Endothelial cell of umbilical vein (primary cell): ENCODE measurements around the gene SORCS2. TPM values are rescaled to one million over a fixed set of nuclear protein-coding genes. Genes with fewer than 3 reads are reported as not detected.

Experiments used
- BruUV-seq: library from RNA; stranded (reverse); fragments of 400-500 nt; replicated peaks from 2 replicates; lab custom pipeline; 2021; lab: Mats Ljungman, UMichigan
- CTCF ChIA-PET: fragments of 300-600, 350-600 bp; sonication (Branson Sonifier 250); formaldehyde crosslinking; loops from one replicate; lab custom pipeline; 2021; ENCODE audit warnings: antibody characterized with exemption, inconsistent platforms; lab: Charles Lee
- POLR2A ChIA-PET: fragments of 300-600, 350-600 bp; sonication (Branson Sonifier 250); formaldehyde crosslinking; loops from one replicate; lab custom pipeline; 2021; ENCODE audit warnings: antibody characterized with exemption, inconsistent platforms; lab: Charles Lee
- DNase-seq: peaks from one replicate; pipeline ENCODE4 v3.0.0-alpha.2; 2011; ENCODE audit warnings: low read depth, low spot score
- FAIRE-seq: peaks from 2 replicates; lab custom pipeline; 2011; peaks lifted over from hg19 to GRCh38; lab: Jason Lieb, UNC
- H2AFZ ChIP-seq: 2 replicates; pipeline ENCODE4 v1.6.0; 2012; ENCODE audit warnings: low read depth, low read length, control low read depth, inconsistent platforms
- H3K27ac ChIP-seq: 2 replicates; pipeline ENCODE4 v1.5.1; 2011; ENCODE audit warnings: low read depth, mild to moderate bottlenecking, control low read depth, low read length, moderate library complexity; ENCODE audit not compliant: insufficient read depth
- H3K27me3 ChIP-seq, 2 experiments: 2 replicates each; pipeline versions ENCODE4 v1.6.0 to v1.6.1; 2011; ENCODE audit warnings: low read length in 2 of 2, mixed read lengths in 1 of 2; ENCODE audit not compliant: control insufficient read depth in 2 of 2, insufficient read depth in 2 of 2
- H3K36me3 ChIP-seq, 2 experiments: 2 replicates in 1 of 2; 3 replicates in 1 of 2; pipeline ENCODE4 v1.5.1; 2011; ENCODE audit warnings: low read length in 2 of 2, mild to moderate bottlenecking in 1 of 2, moderate library complexity in 1 of 2; ENCODE audit not compliant: control insufficient read depth in 2 of 2, insufficient read depth in 2 of 2; ENCODE audit errors: extremely low read depth in 1 of 2
- H3K4me1 ChIP-seq: 3 replicates; pipeline ENCODE4 v1.5.1; 2011; ENCODE audit warnings: mild to moderate bottlenecking, low read length; ENCODE audit not compliant: control insufficient read depth, insufficient read depth; ENCODE audit errors: extremely low read depth
- H3K4me2 ChIP-seq: 2 replicates; pipeline ENCODE4 v1.6.1; 2011; ENCODE audit warnings: low read length, control low read depth, mixed read lengths; ENCODE audit not compliant: insufficient read depth
- H3K4me3 ChIP-seq, 3 experiments: fragments of 200-600 bp in 1 of 3; sonication (generic), shearing (Covaris generic) in 1 of 3; replicated peaks in 1 of 3; 2 replicates each; pipeline ENCODE4 v1.5.1; 2011 to 2016; ENCODE audit warnings: control low read depth in 3 of 3, low read length in 3 of 3, mild to moderate bottlenecking in 2 of 3, inconsistent platforms in 1 of 3, low read depth in 1 of 3, moderate library complexity in 1 of 3; ENCODE audit not compliant: insufficient read depth in 1 of 3
- H3K79me2 ChIP-seq: 2 replicates; pipeline ENCODE4 v1.6.0; 2012; ENCODE audit warnings: low read length, inconsistent platforms; ENCODE audit not compliant: control insufficient read depth, insufficient read depth
- H3K9ac ChIP-seq: replicated peaks from 2 replicates; pipeline ENCODE3; 2011; ENCODE audit warnings: low read length, control low read depth; ENCODE audit not compliant: insufficient read depth; ENCODE audit errors: extremely low read depth
- H3K9me1 ChIP-seq: replicated peaks from 3 replicates; pipeline ENCODE4 v1.6.0; 2011; ENCODE audit warnings: mild to moderate bottlenecking, low read length; ENCODE audit not compliant: control insufficient read depth, insufficient read depth; ENCODE audit errors: extremely low read depth
- H3K9me3 ChIP-seq: replicated peaks from 2 replicates; pipeline ENCODE4 v1.5.1; 2012; ENCODE audit warnings: low read length, inconsistent platforms; ENCODE audit not compliant: control insufficient read depth, insufficient read depth
- H4K20me1 ChIP-seq: replicated peaks from 2 replicates; pipeline ENCODE3; 2011; ENCODE audit warnings: mild to moderate bottlenecking, low read length; ENCODE audit not compliant: control insufficient read depth, insufficient read depth; ENCODE audit errors: extremely low read depth
- CTCF ChIP-seq, 2 donors: IDR thresholded peaks; 1 replicate in 1 of 2; 2 replicates in 1 of 2; pipeline ENCODE4 v1.5.1; 2011; ENCODE audit warnings: low read length in 2 of 2, mild to moderate bottlenecking in 2 of 2, moderate library complexity in 2 of 2, control low read depth in 1 of 2, inconsistent platforms in 1 of 2, low read depth in 1 of 2; ENCODE audit not compliant: insufficient read depth in 1 of 2; ENCODE audit errors: extremely low read depth in 1 of 2
- EZH2 ChIP-seq: IDR thresholded peaks from 2 replicates; pipeline ENCODE4 v1.6.1; 2012; ENCODE audit warnings: borderline replicate concordance, low read depth, mild to moderate bottlenecking, moderate library complexity, low read length, inconsistent platforms; ENCODE audit not compliant: severe bottlenecking
- FOS ChIP-seq: IDR thresholded peaks from 2 replicates; pipeline ENCODE4 v1.6.1; 2011; ENCODE audit warnings: mild to moderate bottlenecking, low read length, moderate library complexity, borderline replicate concordance; ENCODE audit not compliant: insufficient read depth
- GATA2 ChIP-seq: IDR thresholded peaks from 2 replicates; pipeline ENCODE4 v1.7.0; 2011; ENCODE audit warnings: low read depth, mild to moderate bottlenecking, moderate library complexity, mixed read lengths, low read length; ENCODE audit not compliant: insufficient read length, insufficient read depth
- JUN ChIP-seq: IDR thresholded peaks from 2 replicates; pipeline ENCODE4 v1.6.1; 2011; ENCODE audit warnings: borderline replicate concordance, low read depth; ENCODE audit not compliant: insufficient read length, insufficient read depth
- MAX ChIP-seq: IDR thresholded peaks from 2 replicates; pipeline ENCODE4 v1.6.1; 2011; ENCODE audit not compliant: insufficient read depth, insufficient read length
- MYC ChIP-seq: IDR thresholded peaks from one replicate; pipeline ENCODE4 v1.6.1; 2011; ENCODE audit warnings: mild to moderate bottlenecking, low read depth, low read length
- POLR2A ChIP-seq: IDR thresholded peaks from 2 replicates; pipeline ENCODE4 v1.6.1; 2012; ENCODE audit warnings: low read depth, mild to moderate bottlenecking, control low read depth, low read length
- POLR2AphosphoS5 ChIP-seq: IDR thresholded peaks from 2 replicates; pipeline ENCODE4 v1.6.1; 2012; ENCODE audit warnings: low read depth, mild to moderate bottlenecking, control low read depth, low read length, moderate library complexity; ENCODE audit not compliant: insufficient read depth
- dilution Hi-C: fragments of 300-500 bp; cut with MboI; formaldehyde crosslinking; loops from one replicate; pipeline ENCODE4 v1.15.0; 2019; ENCODE audit warnings: low sequenced_read_pairs; ENCODE audit not compliant: extremely low pct_ligation_motif_present
- intact Hi-C: fragments of 100-400 bp; cut with micrococcal nuclease; formaldehyde crosslinking; loops from one replicate; pipeline ENCODE4 v1.10.0; 2022
- polyA plus RNA-seq, 4 experiments: library from polyadenylated mRNA; depleted of rRNA in 3 of 4; stranded (reverse) in 3 of 4; unstranded in 1 of 4; fragments of >200 nt; gene quantifications; 2 replicates each; pipeline versions ENCODE4 v1.2.1 to v1.2.3, GENCODE V29; 2011 to 2012; ENCODE audit warnings: missing spikeins in 1 of 4
- total RNA-seq: library from RNA; stranded (reverse); gene quantifications from 2 replicates; pipeline ENCODE4 v1.2.3, GENCODE V29; 2021

The SORCS2 gene
- total and polyA plus RNA-seq, 2 donors (not counting 3 experiments of a cell fraction or from before 2014, with no cell fraction given) = not detected

- no peak overlapping the region for H3K4me2 ChIP-seq
- POLR2A ChIA-PET = no interaction called here
- dilution Hi-C loops = no loop called here
These were observed 513.3 kb downstream of the SORCS2 start for GRCh38 chr4:7705593-7705992.

More at GRCh38 chr4:7705593-7705992, 513.3 kb downstream of the SORCS2 start:
- intact Hi-C loops = no loop called here
- Histone ChIP-seq H3K4me1 (no peaks in the 10 kb centered on the region), H2AFZ (no peak overlapping the region), H3K9me3 (no peaks in the 10 kb centered on the region), H3K9ac (no peak overlapping the region), H4K20me1 (no peaks in the 10 kb centered on the region), H3K27ac (no peak overlapping the region), H3K9me1 (no peaks in the 10 kb centered on the region), H3K36me3 (no peaks in the 10 kb centered on the region), H3K27me3 (no peaks in the 10 kb centered on the region), H3K79me2 (no peaks in the 10 kb centered on the region), H3K4me3 (no peak overlapping the region)
- FAIRE-seq (no peak), DNase-seq (no peak)
- no TSS peak for BruUV-seq
- CTCF ChIA-PET = interaction anchor here (0.8 to 2.1 kb wide), 2 partner anchors 10 to 14 kb away, joined by 3 to 5 read pairs; no protein-coding TSS in a partner anchor
- no peak for TF ChIP-seq FOS
- no peak for TF ChIP-seq GATA2
- TF ChIP-seq POLR2AphosphoS5 = no peak
- TF ChIP-seq CTCF (IDR thresholded peaks at IDR 0.05; ENCODE audit: extremely low read depth in 1 of 2, insufficient read depth in 1 of 2, low read depth in 1 of 2, low read length in 2 of 2) = no peak
- no peak for TF ChIP-seq MYC
- no peak for TF ChIP-seq POLR2A
- no peak for TF ChIP-seq EZH2
- TF ChIP-seq JUN = no peak
- no peak for TF ChIP-seq MAX
